H9 (cell line): ENCODE measurements around the gene ZNF664. TPM values are rescaled to one million over a fixed set of nuclear protein-coding genes. Genes with fewer than 3 reads are reported as not detected.

Experiments
- DNase-seq: peaks from one replicate; pipeline ENCODE4 v3.0.0-alpha.2; 2017
- H2AFZ ChIP-seq: one replicate; pipeline ENCODE4 v1.6.1; 2013; ENCODE audit warnings: mild to moderate bottlenecking, low read length, control low read depth, moderate library complexity
- H2AK5ac ChIP-seq: 2 replicates; pipeline ENCODE4 v1.6.1; 2013; ENCODE audit warnings: low read length, control low read depth, mixed read lengths; ENCODE audit not compliant: insufficient read length
- H2BK120ac ChIP-seq: one replicate; pipeline ENCODE4 v1.6.1; 2013; ENCODE audit warnings: low read depth, mild to moderate bottlenecking, low read length, control low read depth, inconsistent platforms; ENCODE audit not compliant: poor library complexity, severe bottlenecking
- H2BK12ac ChIP-seq: 2 replicates; pipeline ENCODE4 v1.6.1; 2013; ENCODE audit warnings: low read length, control low read depth, mixed read lengths, low read depth; ENCODE audit not compliant: insufficient read length
- H2BK15ac ChIP-seq: 2 replicates; pipeline ENCODE4 v1.6.1; 2013; ENCODE audit warnings: low read depth, low read length, control low read depth
- H2BK20ac ChIP-seq: one replicate; pipeline ENCODE4 v1.6.1; 2013; ENCODE audit warnings: low read depth, mild to moderate bottlenecking, low read length, control low read depth, inconsistent platforms; ENCODE audit not compliant: poor library complexity, severe bottlenecking
- H2BK5ac ChIP-seq: 2 replicates; pipeline ENCODE4 v1.6.1; 2013; ENCODE audit warnings: low read length, control low read depth, mixed read lengths; ENCODE audit not compliant: insufficient read length
- H3K14ac ChIP-seq: 2 replicates; pipeline ENCODE4 v1.6.1; 2013; ENCODE audit warnings: low read length, control low read depth; ENCODE audit not compliant: insufficient read depth
- H3K18ac ChIP-seq: 2 replicates; pipeline ENCODE4 v1.6.1; 2013; ENCODE audit warnings: low read depth, mild to moderate bottlenecking, mixed read lengths, low read length, control low read depth; ENCODE audit not compliant: insufficient read length
- H3K23ac ChIP-seq: 2 replicates; pipeline ENCODE4 v1.6.1; 2013; ENCODE audit warnings: low read length, control low read depth, mixed read lengths, low read depth; ENCODE audit not compliant: insufficient read length
- H3K23me2 ChIP-seq: 2 replicates; pipeline ENCODE4 v1.6.1; 2013; ENCODE audit warnings: low read depth, mild to moderate bottlenecking, mixed read lengths, low read length, control low read depth; ENCODE audit not compliant: insufficient read length, poor library complexity, severe bottlenecking
- H3K27ac ChIP-seq: 2 replicates; pipeline ENCODE4 v1.5.1; 2013; ENCODE audit warnings: low read length, control low read depth, mixed read lengths, low read depth; ENCODE audit not compliant: insufficient read length
- H3K27me3 ChIP-seq: 2 replicates; pipeline ENCODE4 v1.6.1; 2013; ENCODE audit warnings: low read length, control low read depth, inconsistent platforms; ENCODE audit not compliant: insufficient read depth
- H3K4ac ChIP-seq: 2 replicates; pipeline ENCODE4 v1.6.1; 2013; ENCODE audit warnings: low read depth, mild to moderate bottlenecking, control low read depth, inconsistent platforms, low read length, moderate library complexity
- H3K4me1 ChIP-seq: 2 replicates; pipeline ENCODE4 v1.6.1; 2013; ENCODE audit warnings: low read length, control low read depth, inconsistent platforms; ENCODE audit not compliant: insufficient read depth
- H3K4me2 ChIP-seq: 2 replicates; pipeline ENCODE4 v1.6.1; 2013; ENCODE audit warnings: low read length, control low read depth, mixed read lengths; ENCODE audit not compliant: insufficient read length, insufficient read depth
- H3K56ac ChIP-seq: 2 replicates; pipeline ENCODE4 v1.6.1; 2013; ENCODE audit warnings: low read depth, mild to moderate bottlenecking, mixed read lengths, low read length, control low read depth; ENCODE audit not compliant: insufficient read length
- H3K79me1 ChIP-seq: 2 replicates; pipeline ENCODE4 v1.6.1; 2013; ENCODE audit warnings: low read depth, mild to moderate bottlenecking, moderate library complexity, low read length, control low read depth, inconsistent platforms; ENCODE audit not compliant: insufficient read depth, poor library complexity, severe bottlenecking
- H3K79me2 ChIP-seq: 2 replicates; pipeline ENCODE4 v1.6.1; 2013; ENCODE audit warnings: low read length, control low read depth, inconsistent platforms; ENCODE audit not compliant: insufficient read depth
- H3K9ac ChIP-seq: 2 replicates; pipeline ENCODE4 v1.6.1; 2013; ENCODE audit warnings: low read length, control low read depth, mixed read lengths; ENCODE audit not compliant: insufficient read length; ENCODE audit errors: extremely low read depth
- H3K9me3 ChIP-seq: one replicate; pipeline ENCODE4 v1.6.1; 2013; ENCODE audit warnings: low read depth, low read length, inconsistent platforms; ENCODE audit not compliant: control insufficient read depth
- H3T11ph ChIP-seq: one replicate; pipeline ENCODE4 v1.6.1; 2013; ENCODE audit warnings: mild to moderate bottlenecking, low read length, control low read depth, inconsistent platforms
- H4K20me1 ChIP-seq: one replicate; pipeline ENCODE4 v1.6.1; 2013; ENCODE audit not compliant: control insufficient read depth, insufficient read length, insufficient read depth
- H4K5ac ChIP-seq: 2 replicates; pipeline ENCODE4 v1.6.1; 2013; ENCODE audit warnings: low read depth, mild to moderate bottlenecking, mixed read lengths, low read length, control low read depth; ENCODE audit not compliant: insufficient read length
- H4K8ac ChIP-seq: replicated peaks from 2 replicates; pipeline ENCODE4 v1.6.1; 2013; ENCODE audit warnings: low read length, control low read depth, mixed read lengths, low read depth; ENCODE audit not compliant: insufficient read length
- H4K91ac ChIP-seq: 2 replicates; pipeline ENCODE4 v1.6.1; 2013; ENCODE audit warnings: low read depth, mild to moderate bottlenecking, moderate library complexity, mixed read lengths, low read length, control low read depth; ENCODE audit not compliant: insufficient read length
- H3K27ac Mint-ChIP-seq, 3 experiments: 2 replicates in 2 of 3; 3 replicates in 1 of 3; pipeline ENCODE4 v1.8.0; 2020 to 2021; ENCODE audit warnings: mixed read lengths in 3 of 3, mild to moderate bottlenecking in 1 of 3, moderate library complexity in 1 of 3
- H3K27me3 Mint-ChIP-seq: 2 replicates; pipeline ENCODE4 v1.8.0; 2021; ENCODE audit warnings: low read depth, mild to moderate bottlenecking, moderate library complexity, mixed read lengths
- H3K36me3 Mint-ChIP-seq, 3 experiments: 2 replicates in 2 of 3; 3 replicates in 1 of 3; pipeline ENCODE4 v1.8.0; 2020 to 2021; ENCODE audit warnings: low read depth in 3 of 3, mixed read lengths in 3 of 3; ENCODE audit not compliant: insufficient read depth in 1 of 3
- H3K4me1 Mint-ChIP-seq, 2 experiments: 2 replicates each; pipeline ENCODE4 v1.8.0; 2020; ENCODE audit warnings: mixed read lengths in 2 of 2
- H3K4me3 Mint-ChIP-seq, 2 experiments: 2 replicates in 1 of 2; 3 replicates in 1 of 2; pipeline ENCODE4 v1.8.0; 2020 to 2021; ENCODE audit warnings: mild to moderate bottlenecking in 2 of 2, mixed read lengths in 2 of 2, moderate library complexity in 1 of 2
- H3K9me3 Mint-ChIP-seq, 2 experiments: 2 replicates in 1 of 2; 3 replicates in 1 of 2; pipeline ENCODE4 v1.8.0; 2020; ENCODE audit warnings: mild to moderate bottlenecking in 2 of 2, mixed read lengths in 2 of 2, moderate library complexity in 1 of 2
- CTCF ChIP-seq: fragments of 200-600 bp; sonication (generic); conservative IDR thresholded peaks from 3 replicates; pipeline ENCODE4 v1.8.0; 2021; ENCODE audit warnings: antibody characterized with exemption, mild to moderate bottlenecking
- WGBS: extraction: QIAGEN DNeasy Blood & Tissue Kit; methylation state at CpG from one replicate; pipeline ENCODE4 v1.1.7; 2013; ENCODE audit warnings: missing lambda C conversion rate, low lambda C conversion rate, mixed read lengths; ENCODE audit not compliant: insufficient read length; ENCODE audit errors: extremely low coverage; 5-methylcytosine and 5-hydroxymethylcytosine counted together
- total RNA-seq: library from RNA; stranded (reverse); gene quantifications from 2 replicates; pipeline ENCODE4 v1.2.1, GENCODE V29; 2021

ZNF664 gene
- total RNA-seq, 1 experiment from 2014 or later: 29.5 TPM

GRCh38 chr12:123989753-123990152, 16.7 kb downstream of the ZNF664 start:
- H3T11ph ChIP-seq: no peak overlapping the region
- no peaks in the 10 kb centered on the region for H3K4me1 ChIP-seq
- H2BK12ac ChIP-seq: no peak overlapping the region
- no peak overlapping the region for H3K27ac ChIP-seq
- H3K36me3 Mint-ChIP-seq: peaks cover 2 to 19% (median 16%) of the 10 kb centered on the region in 3 experiments; a peak in 5 of 7 replicates
- H2AK5ac ChIP-seq: no peak overlapping the region
- H3K79me2 ChIP-seq: no peaks in the 10 kb centered on the region
- no peak overlapping the region for H3K4ac ChIP-seq
- no peak overlapping the region for H2BK120ac ChIP-seq
- no peaks in the 10 kb centered on the region for H3K9me3 ChIP-seq
- H3K14ac ChIP-seq: no peak overlapping the region
- H3K27me3 ChIP-seq: no peaks in the 10 kb centered on the region
- WGBS: no CpG with 5 or more reads among the region's 1 CpG
- DNase-seq: no peak
- no peak overlapping the region for H3K23ac ChIP-seq
- H4K5ac ChIP-seq: no peak overlapping the region
- H3K9me3 Mint-ChIP-seq: no peaks in the 10 kb centered on the region
- no peaks in the 10 kb centered on the region for H3K79me1 ChIP-seq
- no peak overlapping the region for H2BK5ac ChIP-seq
- no peak overlapping the region for H2BK15ac ChIP-seq
- no peak overlapping the region for H2BK20ac ChIP-seq
- TF ChIP-seq CTCF: no peak
- H4K20me1 ChIP-seq: no peaks in the 10 kb centered on the region
- H3K4me3 Mint-ChIP-seq: no peak overlapping the region
- no peak overlapping the region for H3K27ac Mint-ChIP-seq
- no peaks in the 10 kb centered on the region; the same call in 1 of the 2 replicates for H3K27me3 Mint-ChIP-seq
- peaks cover 0 to 2% of the 10 kb centered on the region in 2 experiments; a peak in 2 of 4 replicates for H3K4me1 Mint-ChIP-seq
- H3K23me2 ChIP-seq: no peaks in the 10 kb centered on the region
- no peak overlapping the region for H4K91ac ChIP-seq
- no peak overlapping the region for H3K56ac ChIP-seq
- no peak overlapping the region for H3K4me2 ChIP-seq
- H4K8ac ChIP-seq: no peak overlapping the region
- no peak overlapping the region for H2AFZ ChIP-seq
- H3K9ac ChIP-seq: no peak overlapping the region
- no peak overlapping the region for H3K18ac ChIP-seq
